ENCODE data around the gene RAD51D. TPM values are rescaled to one million over a fixed set of nuclear protein-coding genes. Genes with fewer than 3 reads are reported as not detected.

The RAD51D gene
- total RNA-seq, 6 experiments from 2014 or later = 3.9 to 5.5 (median 4.3) TPM

GRCh38 chr17:35088881-35089585, 30.6 kb downstream of the RAD51D start:
- Histone ChIP-seq H3K27ac (peak overlapping the region; percentile 88 to 94 (median 90)), H3K36me3 (no peaks in the 10 kb centered on the region), H3K27me3 (no peaks in the 10 kb centered on the region), H3K9me3 (no peaks in the 10 kb centered on the region), H3K4me1 (peaks cover 0 to 19% (median 5%) of the 10 kb centered on the region in 4 donors), H3K4me3 (peak overlapping the region; percentile 87 to 97 (median 89))
- TF ChIP-seq POLR2A (IDR thresholded peaks at IDR 0.05) (peak; percentile 81), CTCF (IDR thresholded peaks at IDR 0.05) (peak; percentile 68 to 93 (median 87))
- intact Hi-C loops (cut with DNase I) = no loop called here
- peak; percentile 90 to 91 (median 91) for DNase-seq
- peak; percentile 82 to 94 (median 90) for ATAC-seq
- WGBS (ENCODE audit: insufficient coverage, low coverage, low lambda C conversion rate, missing lambda C conversion rate) = 0% methylated on average over 5 of the region's 80 CpGs

- H3K9me3 ChIP-seq = no peaks in the 10 kb centered on the region
- H3K27me3 ChIP-seq = no peaks in the 10 kb centered on the region
- intact Hi-C loops (cut with DNase I) = no loop called here
- TF ChIP-seq CTCF (IDR thresholded peaks at IDR 0.05) (no peak), POLR2A (IDR thresholded peaks at IDR 0.05) (no peak)
- peaks cover 0 to 19% (median 5%) of the 10 kb centered on the region in 4 donors for H3K4me1 ChIP-seq
- no peaks in the 10 kb centered on the region for H3K36me3 ChIP-seq
- DNase-seq (peak; percentile 68 to 81 (median 69)), ATAC-seq (peak; percentile 53 to 58 (median 55))
- 0% methylated on average over 17 of the region's 26 CpGs for WGBS (ENCODE audit: insufficient coverage, low coverage, low lambda C conversion rate, missing lambda C conversion rate)
- peak overlapping the region; percentile 88 to 94 (median 90) for H3K27ac ChIP-seq
- peak overlapping the region; percentile 87 to 97 (median 89) for H3K4me3 ChIP-seq
Measured at GRCh38 chr17:35088356-35088880, 31.2 kb downstream of the RAD51D start.

GRCh38 chr17:35087731-35088355, 31.8 kb downstream of the RAD51D start:
- TF ChIP-seq POLR2A (IDR thresholded peaks at IDR 0.05) (no peak), CTCF (IDR thresholded peaks at IDR 0.05) (no peak)
- peak in 2 of 3 donors; percentile 39 to 71 for DNase-seq
- Histone ChIP-seq H3K9me3 (no peaks in the 10 kb centered on the region), H3K4me1 (peaks cover 0 to 20% (median 5%) of the 10 kb centered on the region in 4 donors), H3K36me3 (no peaks in the 10 kb centered on the region), H3K27me3 (no peaks in the 10 kb centered on the region), H3K4me3 (peak overlapping the region; percentile 87 to 97 (median 89)), H3K27ac (peak overlapping the region; percentile 88 to 94 (median 90))
- peak; percentile 39 to 43 (median 42) for ATAC-seq
- intact Hi-C loops (cut with DNase I) = no loop called here
- under 1% methylated on average over 9 of the region's 9 CpGs for WGBS (ENCODE audit: insufficient coverage, low coverage, low lambda C conversion rate, missing lambda C conversion rate)

- DNase-seq (peak in 2 of 3 donors; percentile 64 to 65), ATAC-seq (peak; percentile 10 to 55 (median 33))
- no peaks in the 10 kb centered on the region for H3K36me3 ChIP-seq
- TF ChIP-seq POLR2A (IDR thresholded peaks at IDR 0.05) (no peak), CTCF (IDR thresholded peaks at IDR 0.05) (no peak)
- no peaks in the 10 kb centered on the region for H3K9me3 ChIP-seq
- 49% methylated on average over 8 of the region's 8 CpGs for WGBS (ENCODE audit: insufficient coverage, low coverage, low lambda C conversion rate, missing lambda C conversion rate)
- no peaks in the 10 kb centered on the region for H3K27me3 ChIP-seq
- peak overlapping the region in 2 of 3 donors; percentile 87 to 89 for H3K4me3 ChIP-seq
- intact Hi-C loops (cut with DNase I) = no loop called here
- H3K4me1 ChIP-seq = peaks cover 0 to 28% (median 5%) of the 10 kb centered on the region in 4 donors
- H3K27ac ChIP-seq = peak overlapping the region; percentile 88 to 94 (median 90)
Measured at GRCh38 chr17:35086931-35087573, 32.6 kb downstream of the RAD51D start.
